ENCODE data around the gene TVP23C. TPM values are rescaled to one million over a fixed set of nuclear protein-coding genes. Genes with fewer than 3 reads are reported as not detected.

The TVP23C gene
- total and polyA plus RNA-seq, 8 donors, result 5.3 to 16.8 (median 7.5) TPM

- DNase-seq (no peak), FAIRE-seq (no peak), ATAC-seq (no peak)
- intact Hi-C loops (cut with DNase I), result loop anchor here in 1 of 3 donors (5.0 kb wide), 1 partner anchor 241 kb away; no protein-coding TSS in a partner anchor
- no peak overlapping the region for H3K27ac ChIP-seq
- H3K4me3 ChIP-seq, result no peak overlapping the region
- WGBS, 2 donors, result 92 to 95% methylated on average over 2 of the region's 2 CpGs
- TF ChIP-seq CTCF (IDR thresholded peaks at IDR 0.05), result no peak
- H3K36me3 ChIP-seq, result no peaks in the 10 kb centered on the region
- no peaks in the 10 kb centered on the region for H3K27me3 ChIP-seq
- no peaks in the 10 kb centered on the region for H3K9me3 ChIP-seq
- H3K4me1 ChIP-seq, result no peaks in the 10 kb centered on the region
Measured at GRCh38 chr17:15503731-15504130, 59.6 kb downstream of the TVP23C start.

- Histone ChIP-seq H3K4me3 (no peak overlapping the region), H3K27me3 (no peaks in the 10 kb centered on the region), H3K9me3 (no peaks in the 10 kb centered on the region), H3K27ac (no peak overlapping the region), H3K36me3 (no peaks in the 10 kb centered on the region), H3K4me1 (no peaks in the 10 kb centered on the region)
- TF ChIP-seq CTCF (IDR thresholded peaks at IDR 0.05), result peak; percentile 25 to 46 (median 40)
- intact Hi-C loops (cut with DNase I), result loop anchor here in 1 of 3 donors (5.0 kb wide), 1 partner anchor 240 kb away; no protein-coding TSS in a partner anchor
- FAIRE-seq (no peak), DNase-seq (peak; percentile 54 to 83 (median 70)), ATAC-seq (peak; percentile 71 to 96 (median 92))
- 64 to 65% methylated on average over 32 of the region's 32 CpGs for WGBS, 2 donors
Measured at GRCh38 chr17:15502369-15503112, 60.7 kb downstream of the TVP23C start.

GRCh38 chr17:15501793-15502192 lies 61.5 kb downstream of the TVP23C start:
- H3K36me3 ChIP-seq, result peaks cover 0 to 2% (median 0%) of the 10 kb centered on the region in 3 donors
- H3K27me3 ChIP-seq, result no peaks in the 10 kb centered on the region
- no peaks in the 10 kb centered on the region for H3K4me1 ChIP-seq
- FAIRE-seq (no peak), ATAC-seq (no peak), DNase-seq (no peak)
- no peaks in the 10 kb centered on the region for H3K9me3 ChIP-seq
- intact Hi-C loops (cut with DNase I), result loop anchor here in 1 of 3 donors (5.0 kb wide), 1 partner anchor 239 kb away; no protein-coding TSS in a partner anchor
- 91 to 92% methylated on average over 6 to 7 of the region's 7 CpGs for WGBS, 2 donors
- no peak overlapping the region for H3K4me3 ChIP-seq
- TF ChIP-seq CTCF (IDR thresholded peaks at IDR 0.05), result no peak
- H3K27ac ChIP-seq, result no peak overlapping the region

- FAIRE-seq, result no peak
- Histone ChIP-seq H3K4me3 (no peak overlapping the region), H3K27ac (no peak overlapping the region), H3K27me3 (no peaks in the 10 kb centered on the region), H3K9me3 (no peaks in the 10 kb centered on the region), H3K4me1 (no peaks in the 10 kb centered on the region), H3K36me3 (peaks cover 0 to 7% (median 0%) of the 10 kb centered on the region in 3 donors)
- ATAC-seq, result no peak
- DNase-seq, result no peak
- intact Hi-C loops (cut with DNase I), result loop anchor here in 1 of 3 donors (5.0 kb wide), 1 partner anchor 239 kb away; no protein-coding TSS in a partner anchor
- no peak for TF ChIP-seq CTCF (IDR thresholded peaks at IDR 0.05)
- WGBS, 2 donors, result 81 to 94% methylated on average over 3 of the region's 3 CpGs
Measured at GRCh38 chr17:15501282-15501681, 62.0 kb downstream of the TVP23C start.

GRCh38 chr17:15498107-15498506 lies 65.2 kb downstream of the TVP23C start:
- 93 to 95% methylated on average over 2 of the region's 2 CpGs for WGBS, 2 donors
- FAIRE-seq, result no peak
- DNase-seq, result no peak
- intact Hi-C loops (cut with DNase I), result no loop called here
- peaks cover 0 to 14% (median 0%) of the 10 kb centered on the region in 3 donors for H3K36me3 ChIP-seq
- no peaks in the 10 kb centered on the region for H3K4me1 ChIP-seq
- H3K27ac ChIP-seq, result no peak overlapping the region
- no peak for TF ChIP-seq CTCF (IDR thresholded peaks at IDR 0.05)
- no peaks in the 10 kb centered on the region for H3K9me3 ChIP-seq
- no peaks in the 10 kb centered on the region for H3K27me3 ChIP-seq
- H3K4me3 ChIP-seq, result no peak overlapping the region
- peak in 2 of 4 donors; percentile 29 to 34 for ATAC-seq

Measured in pancreas (tissue), 10 donors.